ENCODE results near the gene DCPS. TPM values are rescaled to one million over a fixed set of nuclear protein-coding genes. Genes with fewer than 3 reads are reported as not detected.
A peak's percentile ranks its signal among the peaks of the same experiment; 100 is the strongest.
"Not testable (repeated sequence)": the region's sequence is repeated elsewhere in the genome, so short reads cannot be mapped to it uniquely, and the experiment has no call there.

DCPS gene
- total RNA-seq, 1 donor from 2014 or later = 7.7 TPM

DNA sequence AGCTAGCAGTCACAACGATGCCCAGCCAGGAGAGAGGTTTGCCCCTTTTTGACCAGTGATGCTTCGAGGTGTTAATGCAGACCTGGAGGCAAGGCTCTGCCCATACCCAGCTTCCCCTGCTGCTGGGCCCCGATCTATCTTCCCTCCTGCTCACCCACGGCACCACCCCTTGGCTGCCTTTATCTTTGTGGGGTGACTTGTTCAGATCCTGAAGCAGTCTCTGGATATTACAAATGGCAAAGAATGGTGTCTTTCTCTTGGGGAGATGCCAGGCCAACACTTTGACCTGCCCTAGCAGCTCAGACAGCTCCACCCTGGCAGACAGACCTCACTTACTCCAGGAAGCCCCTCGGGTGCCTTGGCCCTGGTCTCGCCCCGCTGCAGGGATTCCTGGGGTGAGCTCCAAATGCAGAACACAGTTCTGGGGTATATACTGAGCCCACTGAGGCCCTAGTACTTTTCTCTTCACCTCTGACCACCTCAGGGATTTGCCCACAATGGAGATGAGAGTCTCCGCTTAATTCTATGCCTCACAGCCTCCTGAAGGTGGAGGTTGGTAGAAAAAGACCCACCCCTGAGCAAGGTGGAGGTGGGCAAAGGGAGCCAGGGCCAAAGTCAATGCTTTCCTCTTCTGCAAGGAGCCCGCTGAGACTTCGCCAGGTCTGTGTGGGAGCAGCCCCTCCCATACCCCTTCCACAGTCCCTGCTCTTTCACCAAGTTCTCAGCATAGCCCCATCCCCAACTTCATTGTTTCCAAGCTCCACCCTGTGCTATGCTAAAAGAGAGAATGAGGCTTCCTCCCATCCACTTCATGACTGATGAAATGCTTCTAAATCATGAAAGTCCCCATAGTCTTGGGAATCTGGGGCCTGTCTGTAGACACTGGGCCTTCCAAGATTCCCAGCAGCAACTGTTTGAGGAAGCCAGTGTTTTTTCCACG is 40.6 kb downstream of the DCPS start:
- no peak for DNase-seq (ENCODE audit: low spot score)

- DNase-seq (ENCODE audit: low spot score) = no peak
These were observed 41.4 kb downstream of the DCPS start for GRCh38 chr11:126345283-126345682.

GRCh38 chr11:126345759-126346585 is 42.1 kb downstream of the DCPS start:
- peak; percentile 96 for DNase-seq (ENCODE audit: low spot score)

GRCh38 chr11:126346586-126346940 is 42.7 kb downstream of the DCPS start:
- no peak for DNase-seq (ENCODE audit: low spot score)

DNA sequence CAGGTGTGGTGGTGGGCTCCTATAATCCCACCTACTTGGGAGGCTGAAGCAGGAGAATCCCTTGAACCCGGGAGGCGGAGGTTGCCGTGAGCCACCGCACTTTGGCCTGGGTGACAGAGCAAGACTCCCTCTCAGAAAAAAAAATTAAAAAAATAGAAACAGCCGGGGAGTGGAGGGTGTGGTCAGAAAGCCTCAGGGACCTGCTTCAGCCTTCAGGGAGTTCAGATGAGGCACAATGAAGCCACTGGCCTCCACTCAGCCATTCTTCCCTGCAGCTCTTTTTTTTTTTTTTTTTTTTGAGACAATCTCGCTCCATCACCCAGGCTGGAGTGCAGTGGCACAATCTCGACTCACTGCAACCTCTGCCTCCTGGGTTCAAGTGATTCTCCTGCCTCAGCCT is 43.1 kb downstream of the DCPS start:
- DNase-seq (ENCODE audit: low spot score) = not testable (repeated sequence)

DNA sequence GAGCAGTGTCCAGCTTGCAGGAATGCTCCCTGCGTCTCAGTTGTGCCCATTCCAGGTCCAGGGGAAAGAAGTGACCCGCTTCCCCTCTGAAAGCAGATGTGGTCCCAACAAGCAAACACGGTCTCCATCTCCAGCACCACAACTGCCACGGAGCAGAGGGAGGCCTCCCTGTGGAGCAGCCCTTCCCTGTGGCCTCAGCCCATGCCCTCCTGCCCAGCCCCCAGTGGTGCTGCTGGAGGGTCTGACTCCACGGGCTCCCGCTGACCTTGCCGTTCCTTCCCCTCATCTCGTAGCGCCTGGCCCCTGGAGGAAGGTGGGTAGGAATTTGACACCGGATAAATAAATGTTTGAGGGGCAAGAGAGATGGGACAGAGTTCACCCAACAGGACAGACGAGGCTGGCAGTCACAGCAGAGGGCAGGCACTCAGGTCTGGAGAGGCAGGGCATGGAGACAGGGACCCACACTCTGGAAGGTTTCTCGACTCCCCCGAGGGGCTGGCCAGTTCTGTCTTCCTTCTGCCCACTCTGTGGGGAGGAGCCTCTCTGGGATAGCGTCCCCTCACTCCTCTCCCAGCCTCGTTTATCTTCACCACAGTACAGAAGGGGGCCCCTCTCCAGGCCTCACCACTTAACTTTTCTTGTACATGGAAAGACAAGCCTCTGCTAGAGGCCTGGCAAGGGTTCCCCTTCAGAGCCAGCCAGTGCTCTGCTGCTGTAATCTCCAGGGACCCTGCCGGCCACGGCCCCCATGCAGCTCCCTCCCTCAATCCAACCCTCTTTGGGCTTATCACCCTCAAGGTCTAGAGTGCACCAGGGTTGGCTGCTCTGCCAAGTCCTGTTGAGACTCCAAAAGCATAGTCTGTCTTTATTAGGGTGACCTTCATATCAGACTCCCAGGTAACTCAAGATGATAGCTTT is 44.1 kb downstream of the DCPS start:
- DNase-seq (ENCODE audit: low spot score) = peak; percentile 73

DNA sequence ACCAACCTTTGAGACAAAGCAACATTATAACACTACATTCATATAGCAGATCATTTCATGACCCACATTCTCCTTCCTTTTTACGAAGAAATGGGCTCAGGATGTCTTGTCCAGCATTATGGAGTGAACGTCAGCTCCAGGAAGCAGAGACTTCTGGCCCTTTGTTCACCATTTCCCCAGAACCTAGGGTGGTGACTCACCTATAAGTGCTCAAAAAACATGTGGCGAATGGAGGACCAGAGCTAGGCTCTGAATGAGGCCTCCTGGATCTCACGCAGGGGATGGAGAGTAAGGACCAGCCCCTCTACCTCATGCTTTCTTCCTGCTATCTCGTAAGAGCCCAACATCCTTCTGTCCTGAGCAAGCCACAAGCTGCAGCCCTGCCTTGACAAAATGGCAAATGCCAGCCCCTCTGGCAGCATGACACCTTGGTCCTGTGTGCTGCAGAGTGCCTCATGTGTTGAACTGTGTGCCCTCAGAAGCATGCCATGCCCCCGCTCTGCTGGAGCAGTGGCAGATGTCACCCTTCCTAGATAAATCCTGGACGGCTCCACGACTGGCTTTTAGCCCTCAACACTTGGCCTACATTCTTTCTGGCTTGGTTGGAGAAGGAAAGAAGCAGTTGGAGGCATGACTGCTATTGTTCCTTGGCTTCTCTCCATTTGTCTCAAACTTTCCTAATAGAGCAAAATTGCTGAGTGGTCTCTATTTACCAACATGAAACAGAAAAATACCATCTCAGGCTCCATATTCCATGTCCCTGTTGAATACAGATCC is 45.1 kb downstream of the DCPS start:
- no peak for DNase-seq (ENCODE audit: low spot score)

DNA sequence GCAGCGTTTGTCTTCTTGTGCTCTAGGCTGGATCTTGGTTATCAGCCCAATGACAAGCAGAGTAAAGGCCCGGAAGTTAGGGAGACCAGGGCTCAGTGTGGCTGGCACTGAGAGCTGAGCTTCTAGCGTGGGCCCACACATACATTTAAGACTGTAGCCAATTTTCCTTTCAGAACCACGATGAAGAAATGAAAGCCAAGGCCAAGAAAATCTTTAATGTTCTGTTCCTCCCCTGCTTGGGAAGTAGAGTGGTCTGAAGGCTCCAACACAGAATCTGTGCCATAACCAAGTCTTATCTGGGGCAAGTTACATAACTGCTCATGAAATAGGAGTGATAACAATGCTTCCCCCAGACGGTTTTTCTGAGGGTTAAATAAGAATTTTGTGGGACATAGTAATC is 47.0 kb downstream of the DCPS start:
- DNase-seq (ENCODE audit: low spot score) = no peak

- no peak for DNase-seq (ENCODE audit: low spot score)
These were observed 48.3 kb downstream of the DCPS start for GRCh38 chr11:126352163-126352562.

GRCh38 chr11:126352934-126353801 is 49.3 kb downstream of the DCPS start:
- no peak for DNase-seq (ENCODE audit: low spot score)

DNA sequence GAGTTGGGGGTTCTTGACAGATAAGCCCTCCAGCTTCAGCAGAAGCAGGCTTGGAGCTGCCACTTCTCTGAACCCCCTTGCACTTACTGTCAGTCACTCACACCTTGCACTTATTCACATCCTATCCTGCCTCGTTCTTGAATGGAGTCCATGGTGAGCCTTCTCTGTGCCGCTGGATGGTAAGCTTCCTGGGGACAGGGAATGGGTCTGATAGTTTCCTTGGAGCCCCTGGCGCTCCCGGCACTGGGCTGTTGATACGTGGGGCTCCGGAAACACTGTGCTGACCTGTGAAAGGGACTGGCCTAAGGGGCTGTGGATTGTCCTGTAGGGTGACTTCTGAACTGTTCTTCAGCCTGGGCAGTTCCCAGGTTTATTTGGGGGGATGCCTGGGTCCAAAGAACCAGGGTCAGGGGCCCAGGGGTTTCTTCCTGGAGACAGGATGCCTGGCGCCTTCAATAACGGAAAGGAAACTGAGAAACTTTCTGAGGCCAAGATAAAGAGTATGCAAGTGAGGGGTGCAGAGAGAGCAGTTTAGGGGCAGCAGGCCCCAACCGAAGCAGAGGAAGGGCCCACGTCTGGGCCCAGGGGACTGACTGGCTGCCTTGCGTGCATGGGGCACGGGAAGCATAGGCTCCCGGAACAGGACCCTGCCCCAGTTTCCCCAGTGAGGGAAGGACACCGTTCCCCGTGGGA is 50.9 kb downstream of the DCPS start:
- DNase-seq (ENCODE audit: low spot score) = no peak

DNA sequence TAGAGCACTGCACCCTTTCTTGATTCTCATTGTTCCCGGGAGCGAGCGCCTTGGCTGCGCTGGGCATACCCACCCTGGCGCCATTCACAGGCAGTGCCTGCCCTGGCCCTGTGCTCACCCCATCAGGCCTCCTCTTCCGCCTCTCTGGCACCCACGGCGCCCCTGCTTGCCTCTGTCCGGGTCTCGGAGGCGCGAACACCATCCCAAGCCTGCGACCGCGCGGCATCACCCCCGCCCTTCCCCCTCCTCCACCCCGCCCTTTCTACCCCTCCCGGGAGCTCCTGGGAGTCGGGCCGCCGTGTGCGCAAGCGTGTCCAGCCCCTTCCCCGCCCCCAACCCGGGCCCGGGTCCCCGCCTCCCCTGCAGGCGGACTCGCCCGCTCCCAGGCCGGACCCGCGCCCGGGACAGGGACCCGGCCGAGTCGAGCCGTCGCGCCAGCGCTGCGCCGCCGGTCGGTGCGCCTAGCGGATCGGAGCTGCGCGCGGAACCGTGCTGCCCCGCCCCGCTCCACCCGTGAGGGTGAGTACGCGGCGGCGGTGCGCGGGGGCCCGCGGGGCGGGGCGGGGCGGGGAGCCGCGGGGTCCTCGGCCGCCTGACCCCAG is 51.6 kb downstream of the DCPS start, which contains the start of gene ST3GAL4:
Gene ST3GAL4, plus strand, starts transcription at position 363 of the 602 bp plus-strand sequence. CDS start 50,470 bp downstream, outside the sequence.
- peak; percentile 87 for DNase-seq (ENCODE audit: low spot score)

DNA sequence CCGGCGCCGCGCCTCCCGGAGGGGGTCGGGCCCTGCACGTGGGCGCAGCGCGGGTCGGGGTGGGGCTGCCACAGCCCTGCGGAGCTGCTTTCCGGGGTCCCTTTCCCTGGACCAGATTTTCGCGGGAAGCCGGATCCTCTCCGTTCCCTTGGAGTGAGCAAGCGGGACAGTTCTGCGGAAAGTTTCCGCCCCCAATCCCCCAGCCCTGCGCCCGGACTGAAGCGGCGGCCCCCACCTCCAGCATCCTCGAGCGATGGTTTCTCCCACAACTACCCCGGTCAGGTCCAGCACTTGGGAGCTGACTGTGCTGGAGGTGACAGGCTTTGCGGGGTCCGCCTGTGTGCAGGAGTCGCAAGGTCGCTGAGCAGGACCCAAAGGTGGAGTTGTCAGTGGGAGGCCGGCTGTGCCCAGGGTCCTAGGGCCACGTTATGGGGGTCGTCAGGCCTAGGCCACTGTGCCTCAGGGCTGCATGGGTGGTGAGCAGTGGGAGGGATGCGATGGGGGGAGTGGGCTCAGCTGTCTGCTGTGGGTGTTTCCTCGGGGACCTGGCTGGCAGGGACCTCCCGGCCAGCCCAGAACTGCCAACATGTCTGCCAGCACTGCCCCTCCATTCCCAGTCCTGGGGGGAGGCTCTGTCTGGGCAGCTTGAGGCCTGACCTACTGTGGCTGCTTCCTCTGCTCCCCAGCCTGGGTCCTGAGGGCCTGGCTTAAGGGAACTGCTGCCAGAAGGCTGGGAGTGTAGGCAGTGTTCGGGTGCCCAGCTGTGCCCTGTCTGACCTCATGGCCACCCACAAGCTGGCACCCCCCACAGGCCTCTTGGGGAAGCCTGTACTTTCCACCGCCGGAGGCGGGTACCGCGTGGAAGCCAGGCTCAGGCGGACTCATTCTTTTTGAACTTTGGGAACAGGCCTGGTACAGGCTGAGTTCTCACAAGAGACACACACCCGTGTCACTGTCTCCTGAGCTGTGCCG is 52.4 kb downstream of the DCPS start:
- DNase-seq (ENCODE audit: low spot score) = no peak

DNA sequence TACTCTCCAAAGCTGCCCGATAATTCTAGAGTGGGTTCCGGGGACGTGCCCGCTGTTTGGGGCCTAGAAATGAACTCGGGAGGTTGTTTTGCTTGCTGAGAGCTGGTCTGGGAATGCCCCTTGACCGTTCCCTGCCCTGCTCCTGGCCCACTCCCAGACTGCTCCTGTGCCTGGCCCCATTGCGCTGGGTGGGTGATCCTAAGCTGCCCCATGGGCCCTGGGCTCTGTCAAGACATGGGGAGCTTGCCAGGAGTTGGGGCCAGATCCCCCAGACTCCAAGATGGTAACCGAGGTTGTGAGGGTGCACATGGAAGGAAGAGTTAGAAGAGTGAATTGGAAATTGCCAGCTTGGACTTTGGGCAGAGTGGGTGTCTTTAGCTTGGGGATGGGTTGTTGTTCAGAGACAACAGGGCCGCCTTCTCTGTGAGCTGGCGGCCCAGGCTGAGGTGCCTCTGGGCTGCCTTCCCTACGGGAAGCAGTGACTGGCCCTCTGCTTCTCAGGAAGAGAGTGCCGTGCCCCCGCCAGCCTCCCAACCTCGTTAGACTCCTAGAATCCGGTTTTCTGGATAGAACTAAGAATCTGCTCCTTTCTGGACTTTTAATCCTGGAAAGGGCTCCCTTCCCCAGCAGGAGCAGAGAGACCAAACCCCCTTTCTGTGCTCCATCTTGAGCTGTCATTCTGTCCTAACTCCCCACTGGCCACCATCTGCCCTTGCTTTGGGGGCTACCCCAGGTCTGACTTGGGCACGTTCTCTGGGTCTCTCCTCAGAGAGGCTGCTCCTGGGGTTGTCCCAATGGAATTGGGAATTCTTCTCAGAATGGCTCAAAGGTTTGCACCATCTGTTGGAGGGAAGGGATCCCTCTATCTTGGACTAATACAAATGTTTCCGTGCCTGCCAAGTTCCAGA is 53.4 kb downstream of the DCPS start:
- DNase-seq (ENCODE audit: low spot score) = no peak

- no peak for DNase-seq (ENCODE audit: low spot score)
These were observed 54.3 kb downstream of the DCPS start for GRCh38 chr11:126357969-126358762.

All from umbilical cord (tissue), 2 donors.